Measurements from ENCODE around the gene PCYT1B.

DNA sequence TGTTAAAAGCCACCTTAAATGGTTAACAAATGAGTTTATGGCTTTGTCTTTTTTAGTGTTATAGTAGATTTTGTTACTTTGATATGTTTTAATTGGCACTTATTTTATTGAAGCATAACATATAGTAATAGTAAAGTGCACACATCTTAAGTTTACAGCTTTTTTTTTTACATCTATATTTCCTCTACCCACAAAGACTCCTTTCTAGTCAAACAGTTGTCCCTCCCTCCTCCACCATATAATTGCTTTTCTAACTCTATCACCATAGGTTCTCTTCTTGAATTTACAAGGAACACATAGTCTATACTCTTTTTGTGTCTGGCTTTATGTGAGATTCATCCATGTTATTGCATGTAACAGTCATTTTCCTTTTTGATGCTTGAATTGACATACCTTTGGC lies 110.6 kb downstream of the PCYT1B start:
- TF ChIP-seq EP300 (IDR thresholded peaks at IDR 0.05), result no peak
- TF ChIP-seq, protein P1, sequence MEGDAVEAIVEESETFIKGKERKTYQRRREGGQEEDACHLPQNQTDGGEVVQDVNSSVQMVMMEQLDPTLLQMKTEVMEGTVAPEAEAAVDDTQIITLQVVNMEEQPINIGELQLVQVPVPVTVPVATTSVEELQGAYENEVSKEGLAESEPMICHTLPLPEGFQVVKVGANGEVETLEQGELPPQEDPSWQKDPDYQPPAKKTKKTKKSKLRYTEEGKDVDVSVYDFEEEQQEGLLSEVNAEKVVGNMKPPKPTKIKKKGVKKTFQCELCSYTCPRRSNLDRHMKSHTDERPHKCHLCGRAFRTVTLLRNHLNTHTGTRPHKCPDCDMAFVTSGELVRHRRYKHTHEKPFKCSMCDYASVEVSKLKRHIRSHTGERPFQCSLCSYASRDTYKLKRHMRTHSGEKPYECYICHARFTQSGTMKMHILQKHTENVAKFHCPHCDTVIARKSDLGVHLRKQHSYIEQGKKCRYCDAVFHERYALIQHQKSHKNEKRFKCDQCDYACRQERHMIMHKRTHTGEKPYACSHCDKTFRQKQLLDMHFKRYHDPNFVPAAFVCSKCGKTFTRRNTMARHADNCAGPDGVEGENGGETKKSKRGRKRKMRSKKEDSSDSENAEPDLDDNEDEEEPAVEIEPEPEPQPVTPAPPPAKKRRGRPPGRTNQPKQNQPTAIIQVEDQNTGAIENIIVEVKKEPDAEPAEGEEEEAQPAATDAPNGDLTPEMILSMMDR (IDR thresholded peaks at IDR 0.05), result no peak
